Adrenal gland (tissue), 5 donors: ENCODE measurements around the gene ZBED5.

Experiments used
- POLR2A ChIP-seq, 2 donors: fragments of 450-650 bp; IDR thresholded peaks; one replicate each; pipeline ENCODE4 v1.6.1; 2017; ENCODE audit warnings: antibody characterized with exemption in 2 of 2, mild to moderate bottlenecking in 2 of 2, moderate library complexity in 1 of 2
- TF ChIP-seq, protein P1 (sequence below), 6 experiments: fragments of 450-650 bp in 4 of 6; fragments of 200-600 bp in 2 of 6; sonication (generic) in 1 of 6; IDR thresholded peaks; 1 replicate in 5 of 6; 2 replicates in 1 of 6; pipeline versions ENCODE4 v1.5.1 to v1.8.0; 2016 to 2021; ENCODE audit warnings: antibody characterized with exemption in 6 of 6, mild to moderate bottlenecking in 2 of 6, moderate library complexity in 1 of 6
- donor health status: DM: no; HTN: no; CAD: no.

DNA sequence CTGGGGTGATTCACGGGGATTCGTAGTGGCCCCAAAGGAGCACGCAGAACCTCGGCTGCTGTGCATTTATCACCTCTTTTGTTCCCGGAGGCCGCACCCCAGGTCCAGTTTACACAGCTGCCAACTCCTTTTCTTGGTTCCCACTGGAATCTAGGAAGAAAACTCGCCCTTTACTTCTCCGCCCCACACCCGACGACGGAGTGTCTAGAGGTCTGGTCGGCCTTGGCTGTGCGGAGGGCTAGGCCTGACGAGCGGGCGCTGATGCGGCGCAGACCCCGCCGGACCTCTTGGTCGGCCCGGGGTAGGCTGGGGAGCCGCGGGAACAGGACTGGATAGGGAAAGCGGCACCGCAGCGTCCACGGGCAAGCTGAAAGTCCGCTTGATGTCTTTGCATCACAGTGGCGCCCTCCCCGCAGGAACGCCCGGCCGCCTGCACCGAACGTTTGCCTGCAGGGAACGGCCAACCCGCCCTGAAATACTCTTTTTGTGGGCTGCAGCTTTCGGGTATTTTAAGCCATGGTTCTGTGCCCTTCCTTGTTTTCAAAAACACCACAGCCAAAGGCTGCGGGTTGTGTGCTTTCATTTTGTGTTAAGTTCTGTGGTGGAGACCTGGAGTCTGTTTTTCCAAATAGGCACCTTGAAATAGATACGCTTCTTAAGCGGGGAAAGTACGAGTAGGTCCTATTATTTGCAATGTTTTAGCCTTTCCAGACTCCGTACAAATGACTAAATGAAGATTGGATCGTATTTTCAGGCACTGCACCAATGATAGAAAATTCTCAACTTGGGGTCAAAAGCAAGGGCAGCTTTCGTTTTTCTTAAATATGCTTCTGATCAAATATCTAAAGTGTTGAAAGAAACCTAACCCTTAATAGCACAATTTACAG is 829 bp upstream of the ZBED5 start:
- TF ChIP-seq, protein P1, sequence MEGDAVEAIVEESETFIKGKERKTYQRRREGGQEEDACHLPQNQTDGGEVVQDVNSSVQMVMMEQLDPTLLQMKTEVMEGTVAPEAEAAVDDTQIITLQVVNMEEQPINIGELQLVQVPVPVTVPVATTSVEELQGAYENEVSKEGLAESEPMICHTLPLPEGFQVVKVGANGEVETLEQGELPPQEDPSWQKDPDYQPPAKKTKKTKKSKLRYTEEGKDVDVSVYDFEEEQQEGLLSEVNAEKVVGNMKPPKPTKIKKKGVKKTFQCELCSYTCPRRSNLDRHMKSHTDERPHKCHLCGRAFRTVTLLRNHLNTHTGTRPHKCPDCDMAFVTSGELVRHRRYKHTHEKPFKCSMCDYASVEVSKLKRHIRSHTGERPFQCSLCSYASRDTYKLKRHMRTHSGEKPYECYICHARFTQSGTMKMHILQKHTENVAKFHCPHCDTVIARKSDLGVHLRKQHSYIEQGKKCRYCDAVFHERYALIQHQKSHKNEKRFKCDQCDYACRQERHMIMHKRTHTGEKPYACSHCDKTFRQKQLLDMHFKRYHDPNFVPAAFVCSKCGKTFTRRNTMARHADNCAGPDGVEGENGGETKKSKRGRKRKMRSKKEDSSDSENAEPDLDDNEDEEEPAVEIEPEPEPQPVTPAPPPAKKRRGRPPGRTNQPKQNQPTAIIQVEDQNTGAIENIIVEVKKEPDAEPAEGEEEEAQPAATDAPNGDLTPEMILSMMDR (IDR thresholded peaks at IDR 0.05), result no peak
- TF ChIP-seq POLR2A (IDR thresholded peaks at IDR 0.05), result peak in 1 of 2 donors; percentile 23
